Neuronal stem cell (in vitro differentiated cells): Measurements from ENCODE around the gene OTULINL.

Experiments
- DNase-seq: peaks from one replicate; pipeline ENCODE4 v3.0.0-alpha.2; 2013; ENCODE audit warnings: low spot score
- H2AFZ ChIP-seq: one replicate; pipeline ENCODE4 v1.6.1; 2013; ENCODE audit warnings: mild to moderate bottlenecking, low read length, inconsistent platforms
- H2AK5ac ChIP-seq: 2 replicates; pipeline ENCODE4 v1.6.1; 2013; ENCODE audit warnings: low read depth, mild to moderate bottlenecking, inconsistent platforms, low read length, moderate library complexity, mixed read lengths
- H2BK120ac ChIP-seq: 2 replicates; pipeline ENCODE4 v1.6.1; 2013; ENCODE audit warnings: low read depth, mild to moderate bottlenecking, inconsistent platforms, low read length, moderate library complexity, mixed read lengths
- H2BK12ac ChIP-seq: one replicate; pipeline ENCODE4 v1.6.1; 2013; ENCODE audit warnings: low read length, inconsistent platforms
- H2BK15ac ChIP-seq: 2 replicates; pipeline ENCODE4 v1.6.1; 2013; ENCODE audit warnings: mild to moderate bottlenecking, low read length, inconsistent platforms, mixed read lengths
- H2BK5ac ChIP-seq: one replicate; pipeline ENCODE4 v1.6.1; 2013; ENCODE audit warnings: inconsistent platforms, mild to moderate bottlenecking, low read length, moderate library complexity
- H3K14ac ChIP-seq: one replicate; pipeline ENCODE4 v1.6.1; 2013; ENCODE audit warnings: low read length, inconsistent platforms
- H3K18ac ChIP-seq: 2 replicates; pipeline ENCODE4 v1.6.1; 2013; ENCODE audit warnings: low read length, inconsistent platforms
- H3K23ac ChIP-seq: 2 replicates; pipeline ENCODE4 v1.6.1; 2013; ENCODE audit warnings: low read depth, mild to moderate bottlenecking, mixed read lengths, low read length, inconsistent platforms; ENCODE audit not compliant: poor library complexity
- H3K27ac ChIP-seq: replicated peaks from 3 replicates; pipeline ENCODE4 v1.5.1; 2013; ENCODE audit warnings: low read length, inconsistent platforms
- H3K27me3 ChIP-seq, 3 experiments: 2 replicates each; pipeline ENCODE4 v1.6.1; 2013; ENCODE audit warnings: low read length in 3 of 3, mild to moderate bottlenecking in 2 of 3, inconsistent platforms in 1 of 3, low read depth in 1 of 3, mixed read lengths in 1 of 3, moderate library complexity in 1 of 3; ENCODE audit not compliant: control insufficient read depth in 3 of 3, insufficient read depth in 3 of 3
- H3K36me3 ChIP-seq, 2 donors: replicated peaks in 1 of 2; 2 replicates each; pipeline ENCODE4 v1.6.1; 2013; ENCODE audit warnings: low read length in 2 of 2; ENCODE audit not compliant: control insufficient read depth in 2 of 2, insufficient read depth in 2 of 2
- H3K4ac ChIP-seq: 2 replicates; pipeline ENCODE4 v1.6.1; 2013; ENCODE audit warnings: inconsistent platforms, mild to moderate bottlenecking, low read length, moderate library complexity
- H3K4me1 ChIP-seq, 2 donors: 1 replicate in 1 of 2; 2 replicates in 1 of 2; pipeline ENCODE4 v1.6.1; 2013; ENCODE audit warnings: low read length in 2 of 2, low read depth in 1 of 2; ENCODE audit not compliant: control insufficient read depth in 2 of 2, insufficient read depth in 1 of 2
- H3K4me2 ChIP-seq: one replicate; pipeline ENCODE4 v1.6.1; 2013; ENCODE audit warnings: mild to moderate bottlenecking, low read length, inconsistent platforms; ENCODE audit not compliant: insufficient read depth, poor library complexity, severe bottlenecking
- H3K4me3 ChIP-seq, 2 donors: 2 replicates each; pipeline ENCODE4 v1.5.1; 2013; ENCODE audit warnings: low read length in 2 of 2, mild to moderate bottlenecking in 2 of 2, inconsistent platforms in 1 of 2, moderate library complexity in 1 of 2
- H3K79me1 ChIP-seq: one replicate; pipeline ENCODE4 v1.6.1; 2013; ENCODE audit warnings: low read depth, mild to moderate bottlenecking, inconsistent platforms, low read length, moderate library complexity
- H3K9ac ChIP-seq: one replicate; pipeline ENCODE4 v1.6.1; 2013; ENCODE audit warnings: mild to moderate bottlenecking, low read depth, low read length, inconsistent platforms; ENCODE audit not compliant: poor library complexity
- H3K9me3 ChIP-seq, 2 donors: replicated peaks in 1 of 2; 2 replicates each; pipeline versions ENCODE3 to v1.6.1; 2013; ENCODE audit warnings: low read length in 2 of 2, mild to moderate bottlenecking in 2 of 2, inconsistent platforms in 1 of 2, low read depth in 1 of 2, mixed read lengths in 1 of 2, moderate library complexity in 1 of 2; ENCODE audit not compliant: control insufficient read depth in 2 of 2, insufficient read depth in 1 of 2
- H4K8ac ChIP-seq: one replicate; pipeline ENCODE4 v1.6.1; 2013; ENCODE audit warnings: low read depth, mild to moderate bottlenecking, inconsistent platforms, low read length, moderate library complexity
- H4K91ac ChIP-seq: one replicate; pipeline ENCODE4 v1.6.1; 2013; ENCODE audit warnings: low read length, low read depth, mild to moderate bottlenecking, inconsistent platforms; ENCODE audit not compliant: poor library complexity
- WGBS, 2 donors: extraction: QIAGEN DNeasy Blood & Tissue Kit; methylation state at CpG; one replicate each; pipeline ENCODE4 v1.1.7; 2013; ENCODE audit warnings: missing lambda C conversion rate in 2 of 2, mixed read lengths in 1 of 2; ENCODE audit not compliant: insufficient read length in 2 of 2, insufficient replicate concordance in 1 of 2; ENCODE audit errors: extremely low coverage in 2 of 2; 5-methylcytosine and 5-hydroxymethylcytosine counted together

The OTULINL gene

DNA sequence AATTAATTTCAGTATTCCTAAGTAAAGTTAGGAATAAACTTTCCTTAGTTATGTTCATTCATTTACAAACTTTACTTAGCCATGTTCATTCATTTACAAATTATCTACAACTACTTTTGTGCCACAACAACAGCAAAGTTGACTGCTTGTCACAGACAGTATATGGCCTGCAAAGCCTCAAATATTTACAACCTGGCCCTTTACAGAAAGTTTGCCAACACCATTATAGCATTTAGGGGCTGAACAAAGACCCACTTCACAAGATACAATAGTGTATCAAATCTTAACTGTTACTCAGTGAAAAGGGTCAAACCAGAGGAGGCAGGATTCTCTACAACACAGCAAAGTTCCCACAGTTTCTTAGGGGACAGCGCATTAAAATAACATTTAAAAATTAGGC, 9.7 kb upstream of the OTULINL start:
- Histone ChIP-seq H3K4ac (no peak overlapping the region), H2BK15ac (no peak overlapping the region)

DNA sequence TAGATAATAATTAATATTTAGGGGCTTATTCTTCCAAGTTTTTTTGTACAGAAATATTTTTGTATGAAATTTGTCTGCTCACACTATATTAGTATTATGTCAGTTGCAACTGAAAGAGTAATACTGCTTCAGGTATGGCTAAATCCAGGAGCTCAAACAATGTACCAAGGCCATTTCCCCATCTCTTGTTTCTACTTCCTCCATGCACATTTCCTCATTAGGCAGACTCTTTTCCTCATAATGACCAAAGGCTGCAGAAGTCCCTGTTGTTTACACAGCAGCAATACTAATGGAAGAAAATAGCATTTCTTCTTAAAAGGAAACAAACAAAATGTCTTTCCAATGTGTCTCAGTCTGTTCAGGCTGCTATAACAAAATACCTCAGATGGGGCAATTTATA, 9.2 kb upstream of the OTULINL start:
- no peaks in the 10 kb centered on the region for H3K27me3 ChIP-seq
- H3K36me3 ChIP-seq: no peaks in the 10 kb centered on the region
- H2BK12ac ChIP-seq: no peak overlapping the region
- no peak overlapping the region for H2BK5ac ChIP-seq
- H3K4ac ChIP-seq: no peak overlapping the region
- no peak overlapping the region for H3K14ac ChIP-seq
- no peaks in the 10 kb centered on the region for H3K4me1 ChIP-seq
- H3K23ac ChIP-seq: no peak overlapping the region
- H3K9me3 ChIP-seq: no peaks in the 10 kb centered on the region
- DNase-seq: no peak
- H2AK5ac ChIP-seq: no peak overlapping the region
- H3K9ac ChIP-seq: no peak overlapping the region
- peaks cover under 1% of the 10 kb centered on the region for H3K79me1 ChIP-seq
- no peak overlapping the region for H4K8ac ChIP-seq
- H2BK15ac ChIP-seq: no peak overlapping the region
- no peak overlapping the region for H2BK120ac ChIP-seq
- no peak overlapping the region for H2AFZ ChIP-seq
- H3K27ac ChIP-seq: no peak overlapping the region
- H3K18ac ChIP-seq: no peak overlapping the region
- H4K91ac ChIP-seq: no peak overlapping the region
- H3K4me3 ChIP-seq: no peak overlapping the region
- no peak overlapping the region for H3K4me2 ChIP-seq

More for the DNA sequence above, 9.7 kb upstream of the OTULINL start:
- Histone ChIP-seq H3K27ac (no peak overlapping the region), H3K14ac (no peak overlapping the region), H2BK5ac (no peak overlapping the region), H3K9ac (no peak overlapping the region), H3K27me3 (no peaks in the 10 kb centered on the region), H3K4me3 (no peak overlapping the region), H3K4me2 (no peak overlapping the region), H3K18ac (no peak overlapping the region), H2AFZ (no peak overlapping the region), H3K4me1 (no peaks in the 10 kb centered on the region), H2BK12ac (no peak overlapping the region), H3K23ac (no peak overlapping the region), H2BK120ac (no peak overlapping the region), H3K79me1 (no peaks in the 10 kb centered on the region), H3K36me3 (no peaks in the 10 kb centered on the region), H4K8ac (no peak overlapping the region), H3K9me3 (no peaks in the 10 kb centered on the region), H4K91ac (no peak overlapping the region), H2AK5ac (no peak overlapping the region)
- WGBS, 2 donors: no CpG with 5 or more reads among the region's 1 CpG
- no peak for DNase-seq

DNA sequence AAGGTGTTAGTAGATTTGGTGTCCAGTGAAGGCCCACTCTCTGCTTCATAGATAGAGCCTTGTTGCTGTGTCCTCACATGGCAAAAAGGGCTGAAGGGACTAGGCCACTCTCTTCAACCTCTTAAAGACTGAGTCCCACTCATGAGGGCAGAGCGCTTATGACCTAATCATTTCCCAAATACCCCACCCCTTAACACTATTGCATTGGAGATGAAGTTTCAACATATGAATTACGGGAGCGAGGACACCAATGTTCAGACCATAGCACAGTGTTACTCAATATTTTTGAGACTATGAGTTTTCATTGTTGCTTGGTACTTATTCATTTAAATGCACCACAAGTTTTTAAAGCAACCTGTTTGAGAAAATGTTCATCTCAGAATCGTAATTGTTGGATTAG, 8.8 kb upstream of the OTULINL start:
- Histone ChIP-seq H2AK5ac (no peak overlapping the region), H3K9ac (no peak overlapping the region), H4K8ac (no peak overlapping the region), H2BK12ac (no peak overlapping the region), H3K4ac (no peak overlapping the region), H3K36me3 (no peaks in the 10 kb centered on the region), H2BK15ac (no peak overlapping the region), H2AFZ (no peak overlapping the region), H2BK120ac (no peak overlapping the region), H3K79me1 (peaks cover 2% of the 10 kb centered on the region), H3K4me3 (no peak overlapping the region), H3K18ac (no peak overlapping the region), H4K91ac (no peak overlapping the region), H3K14ac (no peak overlapping the region), H3K9me3 (no peaks in the 10 kb centered on the region), H3K4me1 (no peaks in the 10 kb centered on the region), H3K27me3 (no peaks in the 10 kb centered on the region), H2BK5ac (no peak overlapping the region), H3K27ac (no peak overlapping the region), H3K23ac (no peak overlapping the region), H3K4me2 (no peak overlapping the region)
- no peak for DNase-seq
- no CpG with 5 or more reads among the region's 4 CpGs for WGBS, 2 donors

DNA sequence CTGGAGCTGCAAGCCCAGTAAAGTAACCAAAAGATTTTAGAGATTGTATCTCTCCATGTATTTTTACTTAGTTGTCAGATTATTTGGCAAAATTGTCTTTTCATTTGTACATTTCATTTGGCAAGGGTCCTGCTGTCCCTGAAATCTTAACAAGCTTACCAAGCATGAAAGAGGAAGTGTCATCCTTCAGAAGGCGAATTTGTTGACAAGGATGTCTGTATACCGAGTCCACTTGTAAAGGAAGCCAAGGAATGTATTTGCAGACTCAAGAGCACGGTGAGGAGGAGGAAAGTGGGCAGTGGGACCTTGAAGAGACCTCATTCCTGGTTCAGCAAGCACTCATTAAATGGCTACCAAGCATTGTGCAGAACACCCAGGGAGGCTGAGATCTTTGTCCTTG, 7.5 kb upstream of the OTULINL start:
- Histone ChIP-seq H3K79me1 (peaks cover 2% of the 10 kb centered on the region), H3K27me3 (peaks cover 0 to 2% (median 0%) of the 10 kb centered on the region in 3 experiments), H2BK12ac (no peak overlapping the region), H2AFZ (no peak overlapping the region), H2BK120ac (no peak overlapping the region), H3K9ac (no peak overlapping the region), H3K4me3 (no peak overlapping the region), H3K27ac (no peak overlapping the region), H3K9me3 (no peaks in the 10 kb centered on the region), H4K91ac (no peak overlapping the region), H3K4ac (no peak overlapping the region), H3K23ac (no peak overlapping the region), H4K8ac (no peak overlapping the region), H3K4me1 (no peaks in the 10 kb centered on the region), H3K4me2 (no peak overlapping the region), H2AK5ac (no peak overlapping the region), H3K36me3 (no peaks in the 10 kb centered on the region), H2BK5ac (no peak overlapping the region), H3K14ac (no peak overlapping the region), H2BK15ac (no peak overlapping the region), H3K18ac (no peak overlapping the region)
- DNase-seq: no peak
- WGBS, 2 donors: no CpG with 5 or more reads among the region's 3 CpGs
